Neural crest cell (in vitro differentiated cells): ENCODE data around the gene ABLIM2. TPM values are rescaled to one million over a fixed set of nuclear protein-coding genes. Genes with fewer than 3 reads are reported as not detected.
A peak's percentile ranks its signal among the peaks of the same experiment; 100 is the strongest.

Experiments used
- DNase-seq: peaks from one replicate; pipeline ENCODE4 v3.0.0; 2021; ENCODE audit warnings: low read depth, mixed read lengths, low spot score
- H3K27ac Mint-ChIP-seq: one replicate; pipeline ENCODE4 v1.8.0; 2021; ENCODE audit warnings: mild to moderate bottlenecking, mixed read lengths; ENCODE audit not compliant: unreplicated experiment
- H3K27me3 Mint-ChIP-seq: 2 replicates; pipeline ENCODE4 v1.8.0; 2021; ENCODE audit warnings: low read depth, mild to moderate bottlenecking, mixed read lengths
- H3K36me3 Mint-ChIP-seq: 2 replicates; pipeline ENCODE4 v1.8.0; 2021; ENCODE audit warnings: low read depth, mild to moderate bottlenecking, mixed read lengths
- H3K4me1 Mint-ChIP-seq: 2 replicates; pipeline ENCODE4 v1.8.0; 2021; ENCODE audit warnings: mixed read lengths
- H3K4me3 Mint-ChIP-seq: one replicate; pipeline ENCODE4 v1.8.0; 2021; ENCODE audit warnings: mild to moderate bottlenecking, mixed read lengths
- H3K9me3 Mint-ChIP-seq: 2 replicates; pipeline ENCODE4 v1.8.0; 2021; ENCODE audit warnings: mixed read lengths
- CTCF ChIP-seq: fragments of 200-600 bp; sonication (generic); conservative IDR thresholded peaks from 2 replicates; pipeline ENCODE4 v1.5.0; 2021; ENCODE audit warnings: antibody characterized with exemption, mild to moderate bottlenecking
- total RNA-seq: library from RNA; stranded (reverse); gene quantifications from 2 replicates; pipeline ENCODE4 v1.2.1, GENCODE V29; 2021

The ABLIM2 gene
- total RNA-seq, 1 donor from 2014 or later, result 3.8 TPM

- DNase-seq, result no peak
- peaks cover 10% of the 10 kb centered on the region for H3K36me3 Mint-ChIP-seq
- H3K4me1 Mint-ChIP-seq, result peaks cover 28% of the 10 kb centered on the region
- H3K4me3 Mint-ChIP-seq, result no peak overlapping the region
- no peaks in the 10 kb centered on the region for H3K27me3 Mint-ChIP-seq
- TF ChIP-seq CTCF, result no peak
- H3K27ac Mint-ChIP-seq, result no peak overlapping the region
- peaks cover 5% of the 10 kb centered on the region for H3K9me3 Mint-ChIP-seq
Observed at GRCh38 chr4:8061145-8061544, 97.5 kb downstream of the ABLIM2 start.

DNA sequence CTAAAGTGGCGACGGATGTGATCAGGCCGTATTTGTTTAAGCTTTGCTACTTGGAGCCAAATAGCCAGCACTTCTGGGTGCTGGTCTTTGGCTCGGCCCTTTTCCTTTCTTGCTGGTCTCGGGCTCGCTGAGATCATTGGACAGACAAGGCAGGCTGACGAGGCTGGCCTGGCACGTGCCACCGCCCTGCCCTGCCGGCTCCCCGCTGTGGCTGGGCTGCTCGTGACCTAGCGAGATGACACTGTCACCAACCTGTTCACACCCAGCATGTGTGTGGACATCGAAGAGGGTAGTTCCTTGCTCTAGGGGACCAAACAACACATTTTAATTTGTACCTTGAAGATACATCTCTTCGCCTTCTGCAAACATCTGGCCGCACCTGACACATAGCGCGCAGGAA is 98.0 kb downstream of the ABLIM2 start:
- no peak overlapping the region for H3K27ac Mint-ChIP-seq
- no peak for DNase-seq
- peaks cover 5% of the 10 kb centered on the region for H3K9me3 Mint-ChIP-seq
- no peak overlapping the region for H3K4me3 Mint-ChIP-seq
- no peaks in the 10 kb centered on the region for H3K27me3 Mint-ChIP-seq
- H3K4me1 Mint-ChIP-seq, result peaks cover 28% of the 10 kb centered on the region
- no peak for TF ChIP-seq CTCF
- H3K36me3 Mint-ChIP-seq, result peaks cover 10% of the 10 kb centered on the region

- H3K27me3 Mint-ChIP-seq, result no peaks in the 10 kb centered on the region
- H3K27ac Mint-ChIP-seq, result peak overlapping the region; percentile 62
- H3K4me1 Mint-ChIP-seq, result peaks cover 38% of the 10 kb centered on the region
- DNase-seq, result no peak
- H3K4me3 Mint-ChIP-seq, result no peak overlapping the region
- no peaks in the 10 kb centered on the region for H3K36me3 Mint-ChIP-seq
- no peak for TF ChIP-seq CTCF
- H3K9me3 Mint-ChIP-seq, result no peaks in the 10 kb centered on the region
Observed at GRCh38 chr4:8058031-8058479, 100.6 kb downstream of the ABLIM2 start.

DNA sequence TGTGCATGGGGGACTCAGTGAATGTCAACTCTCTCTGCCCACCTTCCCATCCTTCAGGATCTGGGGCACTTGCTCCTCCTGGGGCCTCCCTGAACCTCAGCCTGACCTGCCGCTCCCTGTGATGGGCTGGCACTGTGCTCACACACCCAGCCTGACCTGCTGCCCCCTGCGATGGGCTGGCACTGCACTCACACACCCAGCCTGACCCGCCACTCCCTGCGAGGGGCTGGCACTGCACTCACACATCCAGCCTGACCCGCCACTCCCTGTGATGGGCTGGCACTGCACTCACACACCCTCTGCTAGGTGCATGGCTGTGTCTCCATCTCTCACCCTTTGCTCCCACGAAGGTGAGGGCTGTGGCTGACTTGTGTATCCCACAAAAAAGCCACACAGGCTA is 103.4 kb downstream of the ABLIM2 start:
- Mint-ChIP-seq H3K36me3 (no peaks in the 10 kb centered on the region), H3K9me3 (no peaks in the 10 kb centered on the region), H3K27ac (no peak overlapping the region), H3K27me3 (no peaks in the 10 kb centered on the region), H3K4me1 (peaks cover 58% of the 10 kb centered on the region), H3K4me3 (no peak overlapping the region)
- DNase-seq, result no peak
- no peak for TF ChIP-seq CTCF

DNA sequence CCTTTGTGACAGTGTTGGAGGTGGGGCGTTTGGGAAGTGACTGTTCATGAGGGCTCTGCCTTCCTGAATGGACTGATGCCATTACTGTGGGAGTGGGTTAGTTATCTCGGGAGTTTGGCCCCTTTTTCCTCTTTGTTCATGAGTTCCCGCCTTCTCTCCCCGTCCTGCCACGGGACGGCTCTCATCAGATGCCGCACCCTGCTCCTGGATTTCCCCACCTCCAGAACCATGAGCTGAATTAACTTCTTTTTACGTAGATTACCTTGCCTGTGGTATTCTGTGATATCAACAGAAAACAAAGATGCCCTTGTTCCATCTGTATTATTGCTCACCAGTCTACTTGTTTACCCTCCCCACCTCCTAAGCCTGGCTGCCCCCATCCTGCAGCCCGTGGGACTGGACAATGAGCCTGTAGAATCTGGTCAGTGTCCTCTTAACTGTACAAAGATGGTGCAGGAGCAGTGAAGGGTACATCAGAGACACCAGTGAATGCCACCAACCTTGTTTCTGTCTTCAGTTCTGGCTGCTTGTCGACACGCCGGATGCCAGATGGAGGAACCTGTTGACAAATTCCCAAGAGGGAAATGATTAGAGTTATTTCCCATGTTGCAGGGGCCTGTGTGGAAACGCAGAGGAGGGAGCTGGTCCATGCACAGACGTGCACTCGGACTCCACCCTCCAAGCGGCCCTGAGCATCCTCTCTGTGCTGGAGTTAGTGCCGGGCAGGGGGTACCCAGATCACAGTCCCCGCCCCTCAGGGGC is 104.7 kb downstream of the ABLIM2 start:
- Mint-ChIP-seq H3K4me3 (peak overlapping the region; percentile 3), H3K9me3 (no peaks in the 10 kb centered on the region), H3K36me3 (no peaks in the 10 kb centered on the region), H3K27ac (peak overlapping the region; percentile 63), H3K27me3 (no peaks in the 10 kb centered on the region), H3K4me1 (peaks cover 67% of the 10 kb centered on the region)
- no peak for DNase-seq
- TF ChIP-seq CTCF, result no peak
